Caco-2 (cell line): ENCODE measurements around the gene GJA1. TPM values are rescaled to one million over a fixed set of nuclear protein-coding genes. Genes with fewer than 3 reads are reported as not detected.

ENCODE experiments used
- BruUV-seq: library from RNA; stranded (reverse); fragments of 400-500 nt; replicated peaks from 2 replicates; lab custom pipeline; 2021; lab: Mats Ljungman, UMichigan
- CTCF ChIA-PET: fragments of 300-600 bp; sonication (Branson Sonifier 250); formaldehyde crosslinking; loops from one replicate; lab custom pipeline; 2022; ENCODE audit warnings: antibody characterized with exemption; lab: Charles Lee
- POLR2A ChIA-PET: fragments of 300-600 bp; sonication (Branson Sonifier 250); formaldehyde crosslinking; loops from one replicate; lab custom pipeline; 2022; ENCODE audit warnings: antibody characterized with exemption; lab: Charles Lee
- DNase-seq, 2 experiments: peaks; one replicate each; pipeline versions ENCODE4 v3.0.0 to v3.0.0-alpha.2; 2020 to 2022
- H3K27me3 ChIP-seq: replicated peaks from 2 replicates; pipeline ENCODE4 v1.6.0; 2011; ENCODE audit warnings: low read length; ENCODE audit not compliant: control insufficient read depth, insufficient read depth
- H3K36me3 ChIP-seq: 2 replicates; pipeline ENCODE4 v1.5.1; 2011; ENCODE audit warnings: low read length; ENCODE audit not compliant: control insufficient read depth, insufficient read depth
- H3K4me1 ChIP-seq: fragments of 250-450 bp; sonication (Bioruptor Pico); 2 replicates; pipeline ENCODE4 v1.5.1; 2020; ENCODE audit warnings: mild to moderate bottlenecking
- H3K4me3 ChIP-seq: 2 replicates; pipeline ENCODE4 v1.5.1; 2011; ENCODE audit warnings: low read depth, mild to moderate bottlenecking, control low read depth, low read length
- H3K9me3 ChIP-seq: fragments of 250-450 bp; sonication (Bioruptor Pico); 2 replicates; pipeline ENCODE4 v1.5.1; 2020; ENCODE audit warnings: mild to moderate bottlenecking, moderate library complexity
- H3K27ac Mint-ChIP-seq: one replicate; pipeline ENCODE4 v1.8.0; 2022; ENCODE audit warnings: mixed read lengths; ENCODE audit not compliant: unreplicated experiment
- H3K27me3 Mint-ChIP-seq: one replicate; pipeline ENCODE4 v1.8.0; 2022; ENCODE audit warnings: mixed read lengths; ENCODE audit not compliant: insufficient read depth, unreplicated experiment
- H3K36me3 Mint-ChIP-seq: one replicate; pipeline ENCODE4 v1.8.0; 2022; ENCODE audit warnings: mild to moderate bottlenecking, mixed read lengths; ENCODE audit not compliant: insufficient read depth, unreplicated experiment
- H3K4me1 Mint-ChIP-seq: one replicate; pipeline ENCODE4 v1.8.0; 2022; ENCODE audit warnings: low read depth, mixed read lengths; ENCODE audit not compliant: unreplicated experiment
- H3K4me3 Mint-ChIP-seq: one replicate; pipeline ENCODE4 v1.8.0; 2022; ENCODE audit warnings: mild to moderate bottlenecking, moderate library complexity, mixed read lengths; ENCODE audit not compliant: unreplicated experiment
- H3K9me3 Mint-ChIP-seq: one replicate; pipeline ENCODE4 v1.8.0; 2022; ENCODE audit warnings: mixed read lengths; ENCODE audit not compliant: unreplicated experiment
- intact Hi-C: fragments of 100-400 bp; cut with micrococcal nuclease; formaldehyde crosslinking; loops from one replicate; pipeline ENCODE4 v1.10.0; 2022; ENCODE audit not compliant: unreplicated experiment
- total RNA-seq: library from RNA; stranded (reverse); gene quantifications from 2 replicates; pipeline ENCODE4 v1.2.3, GENCODE V29; 2022
- TF ChIP-seq, protein P1 (sequence below), 2 experiments: fragments of 200-600 bp in 1 of 2; IDR thresholded peaks; 1 replicate in 1 of 2; 2 replicates in 1 of 2; pipeline versions ENCODE4 v1.5.1 to v1.8.0; 2011 to 2022; ENCODE audit warnings: antibody characterized with exemption in 1 of 2, control low read depth in 1 of 2, inconsistent platforms in 1 of 2, low read depth in 1 of 2, low read length in 1 of 2, mild to moderate bottlenecking in 1 of 2, moderate library complexity in 1 of 2; ENCODE audit not compliant: insufficient read depth in 1 of 2, severe bottlenecking in 1 of 2, unreplicated experiment in 1 of 2

The GJA1 gene
- total RNA-seq, 1 experiment from 2014 or later, result 54.5 TPM

- Histone ChIP-seq H3K36me3 (no peaks in the 10 kb centered on the region), H3K27me3 (no peaks in the 10 kb centered on the region), H3K9me3 (no peaks in the 10 kb centered on the region), H3K4me3 (no peak overlapping the region), H3K4me1 (no peaks in the 10 kb centered on the region)
- Mint-ChIP-seq H3K9me3 (no peaks in the 10 kb centered on the region), H3K27ac (no peak overlapping the region), H3K4me1 (peaks cover 6% of the 10 kb centered on the region), H3K27me3 (no peaks in the 10 kb centered on the region), H3K36me3 (no peaks in the 10 kb centered on the region), H3K4me3 (no peak overlapping the region)
- no TSS peak for BruUV-seq
- TF ChIP-seq, protein P1, sequence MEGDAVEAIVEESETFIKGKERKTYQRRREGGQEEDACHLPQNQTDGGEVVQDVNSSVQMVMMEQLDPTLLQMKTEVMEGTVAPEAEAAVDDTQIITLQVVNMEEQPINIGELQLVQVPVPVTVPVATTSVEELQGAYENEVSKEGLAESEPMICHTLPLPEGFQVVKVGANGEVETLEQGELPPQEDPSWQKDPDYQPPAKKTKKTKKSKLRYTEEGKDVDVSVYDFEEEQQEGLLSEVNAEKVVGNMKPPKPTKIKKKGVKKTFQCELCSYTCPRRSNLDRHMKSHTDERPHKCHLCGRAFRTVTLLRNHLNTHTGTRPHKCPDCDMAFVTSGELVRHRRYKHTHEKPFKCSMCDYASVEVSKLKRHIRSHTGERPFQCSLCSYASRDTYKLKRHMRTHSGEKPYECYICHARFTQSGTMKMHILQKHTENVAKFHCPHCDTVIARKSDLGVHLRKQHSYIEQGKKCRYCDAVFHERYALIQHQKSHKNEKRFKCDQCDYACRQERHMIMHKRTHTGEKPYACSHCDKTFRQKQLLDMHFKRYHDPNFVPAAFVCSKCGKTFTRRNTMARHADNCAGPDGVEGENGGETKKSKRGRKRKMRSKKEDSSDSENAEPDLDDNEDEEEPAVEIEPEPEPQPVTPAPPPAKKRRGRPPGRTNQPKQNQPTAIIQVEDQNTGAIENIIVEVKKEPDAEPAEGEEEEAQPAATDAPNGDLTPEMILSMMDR (IDR thresholded peaks at IDR 0.05; ENCODE audit: insufficient read depth in 1 of 2, low read depth in 1 of 2, low read length in 1 of 2, severe bottlenecking in 1 of 2, unreplicated experiment in 1 of 2), result no peak
- CTCF ChIA-PET, result no interaction called here
- POLR2A ChIA-PET, result no interaction called here
- DNase-seq, result no peak
- intact Hi-C loops, result no loop called here
These were observed 29.7 kb downstream of the GJA1 start for GRCh38 chr6:121465101-121465500.

DNA sequence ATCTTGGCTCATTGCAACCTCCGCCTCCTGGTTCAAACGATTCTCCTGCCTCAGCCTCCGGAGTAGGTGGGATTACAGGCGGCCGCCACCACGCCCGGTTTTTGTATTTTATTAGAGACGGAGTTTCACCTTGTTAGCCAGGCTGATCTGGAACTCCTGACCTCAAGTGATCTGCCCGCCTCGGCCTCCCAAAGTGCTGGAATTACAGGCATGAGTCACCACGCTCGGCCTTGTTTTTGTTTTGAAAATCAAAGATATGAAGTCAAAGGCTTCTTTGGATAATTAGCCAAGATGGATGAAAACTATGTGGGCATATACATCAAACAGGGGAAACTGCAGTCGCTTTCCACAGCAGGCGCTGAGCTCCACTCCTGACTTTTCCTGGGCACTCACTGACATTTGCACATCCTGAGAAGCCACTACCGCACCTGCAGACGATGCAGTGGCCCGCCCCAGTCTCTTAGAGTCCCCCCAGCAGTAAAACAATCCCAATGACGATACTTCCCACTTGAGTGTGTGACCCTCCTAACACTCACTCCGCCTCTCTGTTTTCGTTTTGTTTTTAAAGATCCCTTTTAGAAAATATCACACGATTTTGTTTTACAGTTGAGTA, 44.1 kb downstream of the GJA1 start:
- Mint-ChIP-seq H3K27me3 (no peaks in the 10 kb centered on the region), H3K4me3 (no peak overlapping the region), H3K9me3 (no peaks in the 10 kb centered on the region), H3K4me1 (no peaks in the 10 kb centered on the region), H3K36me3 (no peaks in the 10 kb centered on the region), H3K27ac (no peak overlapping the region)
- H3K27me3 ChIP-seq, result no peaks in the 10 kb centered on the region
- TF ChIP-seq, protein P1 (IDR thresholded peaks at IDR 0.05; ENCODE audit: insufficient read depth in 1 of 2, low read depth in 1 of 2, low read length in 1 of 2, severe bottlenecking in 1 of 2, unreplicated experiment in 1 of 2), result no peak
- BruUV-seq, result no TSS peak
- H3K9me3 ChIP-seq, result no peaks in the 10 kb centered on the region
- ChIA-PET CTCF (no interaction called here), POLR2A (no interaction called here)
- no peak for DNase-seq
- intact Hi-C loops, result loop anchor here (10.0 kb wide), 1 partner anchor 95 kb away; no protein-coding TSS in a partner anchor
- no peaks in the 10 kb centered on the region; the same call in 1 of the 2 replicates for H3K4me1 ChIP-seq
- H3K4me3 ChIP-seq, result no peak overlapping the region
- no peaks in the 10 kb centered on the region for H3K36me3 ChIP-seq

DNA sequence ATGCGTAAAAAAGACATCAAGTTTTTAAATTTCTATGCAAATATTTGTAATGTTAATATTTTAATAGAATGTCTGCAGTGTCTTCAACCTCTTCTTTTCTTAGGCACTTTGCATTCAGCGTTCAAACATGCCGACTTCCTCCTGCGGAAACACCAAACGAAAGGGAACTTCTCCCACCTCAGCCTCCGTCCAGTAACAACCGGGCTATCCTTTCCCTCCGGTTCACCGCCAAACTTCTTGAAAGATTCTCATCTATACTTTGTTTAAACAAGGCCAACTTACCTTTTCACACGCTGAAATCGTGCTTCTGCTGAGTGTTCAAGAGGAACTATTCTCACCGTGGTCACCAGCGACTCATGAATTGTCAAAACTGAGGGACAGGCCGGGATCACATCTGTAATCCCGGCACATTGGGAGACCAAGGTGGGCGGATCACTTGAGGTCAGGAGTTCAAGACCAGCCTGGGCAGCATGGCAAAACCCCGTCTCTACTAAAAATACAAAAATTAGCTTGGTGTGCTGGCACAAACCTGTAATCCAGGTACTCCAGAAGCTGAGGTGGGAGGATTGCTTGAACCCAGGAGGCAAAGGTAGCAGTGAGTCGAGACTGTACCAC, 44.8 kb downstream of the GJA1 start:
- Histone ChIP-seq H3K4me1 (peaks cover 5% of the 10 kb centered on the region), H3K9me3 (no peaks in the 10 kb centered on the region), H3K4me3 (no peak overlapping the region), H3K27me3 (no peaks in the 10 kb centered on the region), H3K36me3 (no peaks in the 10 kb centered on the region)
- no peak overlapping the region for H3K27ac Mint-ChIP-seq
- intact Hi-C loops, result loop anchor here (10.0 kb wide), 1 partner anchor 95 kb away; no protein-coding TSS in a partner anchor
- peaks cover 5% of the 10 kb centered on the region for H3K4me1 Mint-ChIP-seq
- BruUV-seq, result no TSS peak
- ChIA-PET POLR2A (no interaction called here), CTCF (no interaction called here)
- H3K4me3 Mint-ChIP-seq, result no peak overlapping the region
- no peaks in the 10 kb centered on the region for H3K9me3 Mint-ChIP-seq
- no peaks in the 10 kb centered on the region for H3K36me3 Mint-ChIP-seq
- H3K27me3 Mint-ChIP-seq, result no peaks in the 10 kb centered on the region
- no peak for DNase-seq
- TF ChIP-seq, protein P1 (IDR thresholded peaks at IDR 0.05; ENCODE audit: insufficient read depth in 1 of 2, low read depth in 1 of 2, low read length in 1 of 2, severe bottlenecking in 1 of 2, unreplicated experiment in 1 of 2), result no peak
